Left ventricle myocardium inferior (tissue), 1 donor: ENCODE results near the gene FFAR1. TPM values are rescaled to one million over a fixed set of nuclear protein-coding genes. Genes with fewer than 3 reads are reported as not detected.
A peak's percentile ranks its signal among the peaks of the same experiment; 100 is the strongest.

Source experiments
- DNase-seq: peaks from one replicate; pipeline ENCODE4 v3.0.0-alpha.2; 2020
- H3K27ac ChIP-seq: fragments of 200-600 bp; replicated peaks from 2 replicates; pipeline ENCODE4 v1.8.0; 2021
- H3K27me3 ChIP-seq: fragments of 200-600 bp; 2 replicates; pipeline ENCODE4 v1.8.0; 2021; ENCODE audit warnings: low read depth
- H3K36me3 ChIP-seq: fragments of 200-600 bp; 2 replicates; pipeline ENCODE4 v1.8.0; 2021
- H3K4me1 ChIP-seq: fragments of 200-600 bp; 2 replicates; pipeline ENCODE4 v1.8.0; 2021
- H3K4me3 ChIP-seq: fragments of 200-600 bp; 2 replicates; pipeline ENCODE4 v1.8.0; 2021; ENCODE audit warnings: mild to moderate bottlenecking, moderate library complexity
- H3K9me3 ChIP-seq: fragments of 200-600 bp; replicated peaks from 2 replicates; pipeline ENCODE4 v1.8.0; 2021
- CTCF ChIP-seq: fragments of 200-600 bp; IDR thresholded peaks from 2 replicates; pipeline ENCODE4 v1.8.0; 2021; ENCODE audit warnings: antibody characterized with exemption, mild to moderate bottlenecking, borderline replicate concordance
- intact Hi-C: fragments of 100-400 bp; cut with micrococcal nuclease; formaldehyde crosslinking; loops from one replicate; pipeline ENCODE4 v1.11.0; 2022
- total RNA-seq: library from RNA; stranded (reverse); fragmentation: NEBNext Ultra II Directional; extraction: Animal tissue kit (Norgen Biotek cat#: 25700); gene quantifications from one replicate; pipeline ENCODE4 v1.2.1, GENCODE V29; 2021
- donor health status: DM: no; HTN: yes; CAD: no; lungs with severe emphysema.

The FFAR1 gene
- total RNA-seq, 1 donor from 2014 or later: not detected

GRCh38 chr19:35315883-35316282 lies 31.8 kb upstream of the FFAR1 start:
- Histone ChIP-seq H3K9me3 (no peaks in the 10 kb centered on the region), H3K36me3 (no peaks in the 10 kb centered on the region), H3K4me1 (peaks cover 20% of the 10 kb centered on the region), H3K27me3 (peaks cover 14% of the 10 kb centered on the region), H3K4me3 (no peak overlapping the region), H3K27ac (no peak overlapping the region)
- TF ChIP-seq CTCF: no peak
- intact Hi-C loops: no loop called here
- DNase-seq: no peak

GRCh38 chr19:35316560-35316959 lies 31.1 kb upstream of the FFAR1 start:
- Histone ChIP-seq H3K4me3 (no peak overlapping the region), H3K9me3 (no peaks in the 10 kb centered on the region), H3K27me3 (peaks cover 12% of the 10 kb centered on the region), H3K36me3 (no peaks in the 10 kb centered on the region), H3K4me1 (peaks cover 20% of the 10 kb centered on the region), H3K27ac (no peak overlapping the region)
- no peak for DNase-seq
- intact Hi-C loops: no loop called here
- no peak for TF ChIP-seq CTCF

GRCh38 chr19:35317464-35318043 lies 30.1 kb upstream of the FFAR1 start:
- H3K36me3 ChIP-seq: no peaks in the 10 kb centered on the region
- H3K9me3 ChIP-seq: peaks cover 8% of the 10 kb centered on the region
- no peak for DNase-seq
- H3K27me3 ChIP-seq: peaks cover 18% of the 10 kb centered on the region
- H3K4me1 ChIP-seq: peaks cover 20% of the 10 kb centered on the region
- TF ChIP-seq CTCF: no peak
- no peak overlapping the region for H3K4me3 ChIP-seq
- intact Hi-C loops: no loop called here
- H3K27ac ChIP-seq: no peak overlapping the region

GRCh38 chr19:35318679-35319448 lies 28.8 kb upstream of the FFAR1 start:
- no peak for TF ChIP-seq CTCF
- intact Hi-C loops: no loop called here
- DNase-seq: peak; percentile 40
- Histone ChIP-seq H3K4me1 (peaks cover 20% of the 10 kb centered on the region), H3K27me3 (peaks cover 19% of the 10 kb centered on the region), H3K9me3 (peaks cover 8% of the 10 kb centered on the region), H3K36me3 (no peaks in the 10 kb centered on the region), H3K27ac (no peak overlapping the region), H3K4me3 (no peak overlapping the region)

- no peak for TF ChIP-seq CTCF
- Histone ChIP-seq H3K27me3 (peaks cover 19% of the 10 kb centered on the region), H3K4me3 (no peak overlapping the region), H3K27ac (no peak overlapping the region), H3K9me3 (peaks cover 8% of the 10 kb centered on the region), H3K36me3 (no peaks in the 10 kb centered on the region), H3K4me1 (peaks cover 20% of the 10 kb centered on the region)
- intact Hi-C loops: no loop called here
- no peak for DNase-seq
Observed at GRCh38 chr19:35320065-35320713, 27.5 kb upstream of the FFAR1 start.
